HepG2 (cell line): ENCODE measurements around the gene SSNA1. TPM values are rescaled to one million over a fixed set of nuclear protein-coding genes. Genes with fewer than 3 reads are reported as not detected.

Experiments used
- AGO2 ChIP-seq: fragments of 200-400 bp; formaldehyde crosslinking; optimal IDR thresholded peaks from 2 replicates; pipeline ENCODE3; 2017; ENCODE audit warnings: mild to moderate bottlenecking, low read depth, low read length, moderate library complexity
- NCOA1 ChIP-seq: sonication (generic); formaldehyde crosslinking; IDR thresholded peaks from 2 replicates; pipeline ENCODE4 v1.9.0; 2021; ENCODE audit warnings: missing genetic modification reagents
- NKX3-1 ChIP-seq: sonication (generic); formaldehyde crosslinking; IDR thresholded peaks from 2 replicates; pipeline ENCODE4 v1.5.0; 2020; ENCODE audit warnings: missing genetic modification reagents
- RERE ChIP-seq: IDR thresholded peaks from 2 replicates; pipeline ENCODE4 v1.6.1; 2016; ENCODE audit warnings: low read depth, missing genetic modification reagents, missing compliant biosample characterization
- ZBTB44 ChIP-seq: sonication (generic); formaldehyde crosslinking; IDR thresholded peaks from 2 replicates; pipeline ENCODE4 v1.4.0; 2020; ENCODE audit warnings: missing genetic modification reagents
- polyA plus RNA-seq, 8 experiments: library from polyadenylated mRNA; depleted of rRNA in 3 of 8; stranded (reverse) in 7 of 8; unstranded in 1 of 8; fragments of >200 nt; fragmentation: Illumina TruSeq in 4 of 8; extraction: Trizol in 4 of 8; gene quantifications; 2 replicates each; pipeline versions ENCODE4 v1.2.1 to v1.2.3, GENCODE V29; 2011 to 2016; ENCODE audit warnings: low read depth in 4 of 8, missing spikeins in 1 of 8, mixed read lengths in 1 of 8; ENCODE audit not compliant: insufficient read depth in 1 of 8
- total RNA-seq, 5 experiments: library from RNA; depleted of rRNA; stranded (reverse); fragments of >200 nt; fragmentation: Illumina TruSeq; extraction: Trizol; gene quantifications; 2 replicates each; pipeline ENCODE4 v1.2.3, GENCODE V29; 2016; ENCODE audit warnings: low read depth in 1 of 5

Gene SSNA1
- total and polyA plus RNA-seq, 2 of the 13 experiments (the other 11 are each of a cell fraction or from before 2014, with no cell fraction given): 35.9 to 49.4 TPM

- no peak for TF ChIP-seq RERE
- no peak for TF ChIP-seq NKX3-1
- TF ChIP-seq ZBTB44 (CRISPR knock-in tag): no peak
- TF ChIP-seq AGO2: peak; percentile 95
- TF ChIP-seq NCOA1 (CRISPR knock-in tag): no peak
These were observed 13.0 kb upstream of the SSNA1 start (continued) for GRCh38 chr9:137175345-137175961.
